Psoas muscle (tissue), 8 donors: ENCODE data around the gene AGPAT4. TPM values are rescaled to one million over a fixed set of nuclear protein-coding genes. Genes with fewer than 3 reads are reported as not detected.

Experiments used
- ATAC-seq, 4 donors: fragments of 200-7000 bp; cut with Tn5 transposase; one replicate each; pipeline ENCODE4 v1.9.1; 2020; ENCODE audit warnings: moderate library complexity in 3 of 4, mild to moderate bottlenecking in 2 of 4
- DNase-seq, 2 donors: peaks; one replicate each; pipeline ENCODE4 v3.0.0-alpha.2; 2020
- H3K27ac ChIP-seq: fragments of 200-600 bp; one replicate; pipeline ENCODE4 v1.8.0; 2022
- H3K27me3 ChIP-seq, 3 donors: fragments of 200-600 bp in 1 of 3; one replicate each; pipeline versions ENCODE4 v1.6.1 to v1.8.0; 2013 to 2022; ENCODE audit warnings: low read length in 2 of 3, mild to moderate bottlenecking in 2 of 3, moderate library complexity in 1 of 3; ENCODE audit not compliant: insufficient read depth in 3 of 3
- H3K36me3 ChIP-seq, 2 donors: fragments of 200-600 bp in 1 of 2; one replicate each; pipeline versions ENCODE4 v1.6.1 to v1.8.0; 2013 to 2022; ENCODE audit warnings: low read depth in 1 of 2, mild to moderate bottlenecking in 1 of 2, moderate library complexity in 1 of 2; ENCODE audit not compliant: insufficient read depth in 1 of 2
- H3K4me1 ChIP-seq: fragments of 200-600 bp; one replicate; pipeline ENCODE4 v1.8.0; 2022
- H3K4me3 ChIP-seq: fragments of 200-600 bp; one replicate; pipeline ENCODE4 v1.8.0; 2022; ENCODE audit warnings: mild to moderate bottlenecking
- H3K9me3 ChIP-seq: fragments of 200-600 bp; one replicate; pipeline ENCODE4 v1.8.0; 2022
- CTCF ChIP-seq: fragments of 200-600 bp; IDR thresholded peaks from one replicate; pipeline ENCODE4 v1.8.0; 2022; ENCODE audit warnings: antibody characterized with exemption
- WGBS, 3 donors: extraction: QIAGEN DNeasy Blood & Tissue Kit; methylation state at CpG; one replicate each; pipeline versions ENCODE4 v1.1.6 to v1.1.7; 2013; 5-methylcytosine and 5-hydroxymethylcytosine counted together
- intact Hi-C, 2 donors: fragments of 100-400 bp; cut with DNase I; formaldehyde crosslinking; loops; one replicate each; pipeline versions ENCODE4 v1.11.0 to v1.14.2; 2022
- polyA plus RNA-seq, 3 donors: library from polyadenylated mRNA; stranded (reverse); fragments of 200-250 nt; gene quantifications; one replicate each; pipeline ENCODE4 v1.2.3, GENCODE V29; 2013
- total RNA-seq, 4 donors: library from RNA; stranded (reverse); fragmentation: NEBNext Ultra II Directional in 2 of 4; extraction: Animal tissue kit (Norgen Biotek cat#: 25700) in 2 of 4; gene quantifications; one replicate each; pipeline versions ENCODE4 v1.2.1 to v1.2.4, GENCODE V29; 2021 to 2023
- donor health status: healthy with polysubstance abuse.
- donor health status: DM: no; HTN: no; CAD: no; lungs with moderate emphysema.
- donor health status: Bipolar disorder and iron deficiency.
- donor health status: healthy.
- donor health status: DM: yes; HTN: yes; CAD: no.
- donor health status: DM: no; HTN: no; CAD: no.
- donor health status: DM: no; HTN: no; CAD: no.
- donor health status: DM: yes; HTN: yes; CAD: no.

AGPAT4 gene
- total and polyA plus RNA-seq, 7 donors: 0.18 to 1.7 (median 0.59) TPM

GRCh38 chr6:161085246-161085645 lies 188.6 kb downstream of the AGPAT4 start:
- H3K4me1 ChIP-seq: no peaks in the 10 kb centered on the region
- WGBS, 3 donors: 96 to 99% (median 96%) methylated on average over 5 of the region's 5 CpGs

GRCh38 chr6:161082215-161082614 lies 191.6 kb downstream of the AGPAT4 start:
- no peak overlapping the region for H3K27ac ChIP-seq
- no peak for DNase-seq
- H3K4me1 ChIP-seq: no peaks in the 10 kb centered on the region
- 79 to 89% (median 84%) methylated on average over 2 of the region's 2 CpGs for WGBS, 3 donors
- peaks cover 19 to 93% of the 10 kb centered on the region in 2 donors for H3K36me3 ChIP-seq
- H3K4me3 ChIP-seq: no peak overlapping the region
- H3K27me3 ChIP-seq: no peaks in the 10 kb centered on the region
- no peak for TF ChIP-seq CTCF
- no peaks in the 10 kb centered on the region for H3K9me3 ChIP-seq
- no peak for ATAC-seq
- intact Hi-C loops: no loop called here

More at GRCh38 chr6:161085246-161085645, 188.6 kb downstream of the AGPAT4 start:
- Histone ChIP-seq H3K36me3 (peaks cover 23 to 100% of the 10 kb centered on the region in 2 donors), H3K27me3 (no peaks in the 10 kb centered on the region), H3K4me3 (no peak overlapping the region), H3K9me3 (no peaks in the 10 kb centered on the region), H3K27ac (no peak overlapping the region)
- intact Hi-C loops: no loop called here
- TF ChIP-seq CTCF: no peak
- DNase-seq (no peak), ATAC-seq (no peak)

GRCh38 chr6:161080263-161080970 lies 193.4 kb downstream of the AGPAT4 start:
- ATAC-seq (no peak), DNase-seq (no peak)
- peaks cover 19 to 93% of the 10 kb centered on the region in 2 donors for H3K36me3 ChIP-seq
- H3K4me3 ChIP-seq: no peak overlapping the region
- no peaks in the 10 kb centered on the region for H3K9me3 ChIP-seq
- no peaks in the 10 kb centered on the region for H3K27me3 ChIP-seq
- H3K27ac ChIP-seq: no peak overlapping the region
- H3K4me1 ChIP-seq: no peaks in the 10 kb centered on the region
- 89 to 95% (median 90%) methylated on average over 12 of the region's 12 CpGs for WGBS, 3 donors
- intact Hi-C loops: no loop called here
- TF ChIP-seq CTCF: no peak
